Fibroblast of skin of left quadriceps (primary cell): ENCODE data around the gene R3HDM4.

Experiments
- DNase-seq, 2 experiments: peaks; one replicate each; pipeline ENCODE4 v3.0.0-alpha.2; 2013; ENCODE audit warnings: low read depth in 2 of 2

The R3HDM4 gene

GRCh38 chr19:947707-948539 is 34.9 kb upstream of the R3HDM4 start:
- no peak for DNase-seq

DNA sequence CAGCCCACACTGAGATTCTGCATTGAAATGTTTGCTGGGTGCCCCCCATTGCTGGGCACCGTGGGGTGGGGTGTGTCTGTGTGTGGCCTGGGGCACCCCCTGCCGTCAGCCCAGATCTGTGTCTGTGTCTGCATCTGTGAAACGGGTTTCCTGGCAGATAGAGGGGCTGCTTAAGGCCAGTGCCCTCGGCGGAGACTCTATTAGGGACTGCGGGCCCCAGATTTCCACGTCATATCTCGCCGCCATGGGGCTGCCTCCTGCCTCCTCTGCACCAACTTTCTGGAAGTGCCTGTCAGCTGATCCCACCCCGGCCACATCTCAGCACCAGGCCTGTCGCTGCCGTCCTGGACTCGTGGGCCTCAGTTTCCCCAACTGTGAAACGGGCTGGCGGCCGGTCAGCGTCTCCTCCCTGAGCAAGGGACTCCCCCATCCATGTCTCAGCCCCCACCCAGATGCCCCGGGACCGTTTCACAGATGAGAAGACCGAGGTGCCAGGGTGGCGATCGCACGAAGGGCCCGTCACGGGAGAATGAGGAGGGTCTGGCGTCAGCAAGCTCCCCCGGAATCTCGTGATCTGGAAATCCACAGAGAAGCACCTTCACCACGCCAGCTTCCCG is 34.2 kb upstream of the R3HDM4 start:
- DNase-seq, result no peak

DNA sequence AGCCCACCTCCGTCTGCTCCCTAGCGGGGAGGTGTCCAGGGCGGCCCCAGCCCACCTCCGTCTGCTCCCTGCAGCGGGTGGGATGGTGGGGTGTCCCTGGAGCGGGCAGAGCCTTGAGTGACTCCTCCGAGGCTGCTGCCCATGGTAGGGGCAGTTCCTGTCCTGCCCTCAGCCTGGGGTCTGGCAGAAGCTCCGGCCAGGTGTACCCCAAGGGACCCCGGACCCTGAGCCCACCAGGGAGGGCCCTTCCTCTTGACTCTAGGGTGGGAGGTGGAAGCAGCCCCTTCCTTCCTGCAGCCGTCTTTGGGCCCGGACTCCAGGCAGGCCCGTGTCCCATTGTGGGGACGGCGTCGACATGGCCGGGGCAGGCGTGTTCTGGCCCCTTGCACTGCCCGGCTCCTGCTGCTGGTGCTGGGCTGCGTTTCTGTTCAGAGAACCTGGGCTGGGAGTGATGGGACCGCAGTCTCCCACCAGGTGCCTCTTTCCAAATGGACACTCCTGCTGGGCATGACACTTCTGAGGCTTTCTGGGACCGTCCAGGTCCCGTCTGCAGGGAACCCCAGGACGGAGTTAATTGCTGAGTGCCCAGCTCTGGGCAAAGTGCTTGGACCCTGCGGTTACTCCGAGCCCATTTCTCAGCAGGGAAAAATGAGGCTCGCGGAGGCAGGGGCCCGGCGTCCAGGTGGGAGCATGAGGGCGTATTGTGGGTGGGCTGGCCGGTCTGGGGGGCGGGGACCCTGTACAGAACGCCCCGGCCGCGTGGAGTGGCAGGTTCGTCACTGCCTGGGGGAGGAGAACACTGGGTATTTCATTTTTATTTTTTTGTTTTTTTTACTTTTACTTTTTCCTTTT is 32.6 kb upstream of the R3HDM4 start:
- DNase-seq, result no peak

GRCh38 chr19:944663-945241 is 31.7 kb upstream of the R3HDM4 start:
- no peak for DNase-seq

DNA sequence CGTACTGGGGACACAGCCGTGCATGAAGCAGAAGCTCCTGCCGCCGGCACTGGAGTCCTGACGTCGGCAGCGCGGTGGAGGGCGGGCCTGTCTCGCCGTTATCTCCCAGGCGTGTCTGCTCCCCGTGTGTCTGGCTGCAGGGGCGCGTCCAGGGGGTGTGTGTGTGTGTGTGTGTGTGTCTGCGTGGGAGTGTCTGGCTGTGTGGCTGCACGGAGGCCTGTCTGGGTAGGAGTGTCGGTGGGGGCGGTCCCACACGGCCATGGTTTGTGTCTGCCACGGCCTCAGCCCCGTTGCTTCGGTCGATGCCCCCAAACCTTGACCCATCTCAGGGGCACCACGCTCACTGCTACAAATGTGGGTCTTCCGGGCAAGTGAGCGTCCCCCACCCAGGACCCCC is 31.1 kb upstream of the R3HDM4 start:
- no peak for DNase-seq

DNA sequence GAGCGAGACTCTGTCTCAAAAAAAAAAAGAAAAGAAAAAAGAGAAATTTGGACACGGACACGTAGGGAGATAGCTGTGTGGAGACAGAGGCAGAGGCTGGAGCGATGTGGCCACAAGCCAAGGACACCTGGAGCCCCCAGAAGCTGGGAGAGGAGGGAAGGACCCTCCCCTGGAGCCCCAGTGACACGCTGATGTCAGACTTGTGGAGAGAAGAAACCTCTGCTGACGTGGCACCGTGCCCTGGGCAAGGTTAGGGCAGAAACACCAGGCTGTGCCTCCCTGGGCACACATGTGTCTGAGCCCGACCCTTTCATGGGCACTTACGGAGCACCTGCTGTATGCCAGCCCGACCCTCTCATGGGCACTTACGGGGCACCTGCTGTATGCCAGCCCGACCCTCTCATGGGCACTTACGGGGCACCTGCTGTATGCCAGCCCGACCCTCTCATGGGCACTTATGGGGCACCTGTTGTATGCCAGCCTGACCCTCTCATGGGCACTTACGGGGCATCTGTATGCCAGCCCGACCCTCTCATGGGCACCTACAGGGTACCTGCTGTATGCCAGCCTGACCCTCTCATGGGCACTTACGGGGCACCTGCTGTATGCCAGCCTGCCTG is 30.6 kb upstream of the R3HDM4 start:
- DNase-seq, result no peak

GRCh38 chr19:942133-942645 is 29.2 kb upstream of the R3HDM4 start:
- DNase-seq, result no peak

GRCh38 chr19:941292-942132 is 28.5 kb upstream of the R3HDM4 start:
- no peak for DNase-seq

- DNase-seq, result no peak
Observed at GRCh38 chr19:940591-941291, 27.7 kb upstream of the R3HDM4 start.

GRCh38 chr19:939922-940321 is 26.9 kb upstream of the R3HDM4 start:
- no peak for DNase-seq

- no peak for DNase-seq
Observed at GRCh38 chr19:939439-939838, 26.4 kb upstream of the R3HDM4 start.

DNA sequence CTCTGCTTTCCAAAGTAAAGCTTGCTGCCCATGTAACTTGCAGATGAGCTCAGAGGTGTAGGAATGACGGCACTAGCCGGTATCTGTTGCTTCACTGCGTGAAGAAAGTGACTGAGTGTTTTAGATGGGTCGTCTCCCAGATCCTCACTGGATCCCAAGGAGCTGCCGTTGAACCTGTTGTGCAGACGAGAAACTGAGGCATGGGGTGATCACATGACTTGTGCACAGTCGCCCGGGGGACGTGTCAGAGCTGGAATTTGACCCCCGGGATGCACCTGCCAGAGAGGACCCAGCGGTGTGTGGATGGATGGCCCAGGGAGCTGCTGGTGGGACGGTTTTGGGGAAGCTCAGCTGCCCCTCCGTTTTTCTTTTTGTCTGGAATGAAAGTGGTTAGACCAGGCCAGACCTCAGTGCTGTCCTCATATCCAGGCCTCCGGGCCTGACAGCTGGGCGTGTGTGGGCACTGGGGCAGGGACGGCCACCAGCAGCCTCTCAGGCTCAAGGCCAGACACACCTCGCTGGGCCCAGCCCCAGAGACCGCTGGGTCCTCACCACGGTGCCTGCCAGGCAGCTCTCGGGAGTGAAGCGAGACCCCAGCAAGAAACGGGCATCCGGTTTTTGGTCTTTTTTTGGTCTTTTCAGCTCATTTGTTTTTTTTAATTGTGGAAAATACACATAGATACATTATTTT is 25.4 kb upstream of the R3HDM4 start:
- DNase-seq, result no peak

- no peak for DNase-seq
Observed at GRCh38 chr19:937259-937694, 24.3 kb upstream of the R3HDM4 start.

- DNase-seq, result no peak
Observed at GRCh38 chr19:936175-936546, 23.1 kb upstream of the R3HDM4 start.

DNA sequence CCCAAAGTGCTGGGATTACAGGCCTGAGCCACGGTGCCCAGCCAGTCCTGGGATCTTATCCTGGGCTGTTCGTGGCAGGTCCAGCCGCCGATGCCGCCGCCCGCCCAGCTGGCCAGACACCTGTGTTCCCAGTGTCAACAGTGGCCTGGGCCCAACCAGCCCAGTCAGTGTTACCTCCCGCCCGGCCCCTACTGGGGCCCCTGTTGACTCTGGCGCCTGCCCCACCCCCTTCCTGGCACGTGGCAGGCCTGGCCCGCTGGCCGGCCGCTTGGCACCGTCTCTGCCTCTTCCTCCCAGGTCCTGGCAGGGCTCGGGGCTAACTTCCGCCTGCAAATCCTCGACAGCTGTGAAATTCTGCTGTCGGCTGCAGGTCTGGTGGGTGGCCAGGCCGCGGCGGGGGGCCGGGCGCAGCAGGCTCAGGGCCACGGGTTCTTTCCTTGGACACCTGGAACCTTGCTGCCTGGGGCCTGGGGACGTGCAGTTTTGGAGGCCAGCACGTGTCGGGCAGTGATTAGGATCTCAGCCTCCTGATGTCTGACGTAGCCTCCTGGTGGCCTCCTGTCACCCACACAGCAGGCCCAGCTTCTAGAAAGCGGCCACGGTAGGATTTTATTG is 22.0 kb upstream of the R3HDM4 start:
- DNase-seq, result no peak

DNA sequence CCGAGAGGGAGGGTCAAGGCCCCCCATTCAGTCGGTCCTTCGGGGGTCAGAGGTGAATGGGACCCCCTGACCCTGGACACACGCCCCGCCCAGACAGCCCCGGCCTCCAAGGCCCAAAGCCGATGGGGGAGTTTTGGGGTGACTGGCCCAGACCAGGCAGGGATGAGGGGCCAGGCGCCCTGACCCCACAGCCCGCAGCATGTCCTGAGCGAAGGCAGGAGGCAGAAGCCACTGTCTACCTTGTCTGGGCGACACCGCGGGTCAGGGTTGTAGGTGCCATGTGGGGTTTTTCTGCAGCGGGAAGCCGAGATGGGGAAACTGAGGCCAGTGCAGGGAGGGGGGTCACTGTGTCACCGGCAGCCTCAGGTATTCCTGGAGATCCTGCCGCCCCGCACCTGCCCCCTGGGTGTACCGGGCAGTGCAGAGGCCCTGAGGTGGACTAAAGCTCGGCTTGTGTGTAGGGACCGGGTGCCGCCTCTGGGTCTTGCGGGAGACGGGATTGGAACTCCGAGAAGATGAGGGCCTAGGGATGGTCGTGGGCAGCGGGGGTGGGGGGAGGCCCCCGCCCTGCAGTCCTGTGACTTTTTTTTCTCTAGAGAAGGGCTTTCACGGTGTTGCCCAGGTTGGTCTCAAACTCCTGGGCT is 21.3 kb upstream of the R3HDM4 start:
- DNase-seq, result no peak

DNA sequence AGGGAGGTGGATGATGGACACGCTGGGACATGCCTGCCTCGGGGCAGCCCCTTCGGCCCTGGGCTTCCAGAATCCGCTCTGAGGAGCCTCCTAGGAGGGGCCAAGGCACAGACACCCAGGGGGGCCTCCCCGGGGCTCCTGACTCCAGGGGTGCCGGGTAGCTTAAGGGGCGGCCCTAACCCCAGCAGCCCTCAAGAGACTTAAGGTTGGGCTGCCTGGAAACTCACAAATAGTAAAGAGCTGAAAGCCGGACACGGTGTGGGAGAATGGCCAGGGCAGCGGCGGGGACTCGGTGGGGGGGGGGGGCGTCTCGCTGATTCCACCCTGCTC is 20.5 kb upstream of the R3HDM4 start:
- DNase-seq, result no peak
